Forelimb muscle (tissue), 1 donor: ENCODE data around the gene LRP1B. TPM values are rescaled to one million over a fixed set of nuclear protein-coding genes. Genes with fewer than 3 reads are reported as not detected.
A peak's percentile ranks its signal among the peaks of the same experiment; 100 is the strongest.

Source experiments
- DNase-seq: peaks from one replicate; pipeline ENCODE4 v3.0.0-alpha.2; 2013; ENCODE audit warnings: low read depth
- polyA plus RNA-seq: library from polyadenylated mRNA; unstranded; fragments of 120-200 nt; gene quantifications from one replicate; pipeline ENCODE4 v1.2.1, GENCODE V29; 2013; ENCODE audit not compliant: insufficient read length

Gene LRP1B
- 2.2 TPM for polyA plus RNA-seq

GRCh38 chr2:142131010-142131669, at the start of gene LRP1B:
Gene LRP1B, minus strand, starts transcription at chr2:142131016. Its CDS starts 287 bp downstream, at chr2:142130729.
- DNase-seq: no peak

- no peak for DNase-seq
These were observed 48.9 kb upstream of the LRP1B start for GRCh38 chr2:142179686-142180085.

- DNase-seq: no peak
These were observed 47.8 kb upstream of the LRP1B start for GRCh38 chr2:142178604-142179003.

GRCh38 chr2:142176941-142177340, 46.1 kb upstream of the LRP1B start:
- no peak for DNase-seq

- DNase-seq: no peak
These were observed 45.1 kb upstream of the LRP1B start for GRCh38 chr2:142175813-142176338.

GRCh38 chr2:142174176-142174575, 43.4 kb upstream of the LRP1B start:
- DNase-seq: no peak

GRCh38 chr2:142170847-142171246, 40.0 kb upstream of the LRP1B start:
- no peak for DNase-seq

- no peak for DNase-seq
These were observed 35.0 kb upstream of the LRP1B start for GRCh38 chr2:142165790-142166189.

GRCh38 chr2:142153601-142154000, 22.8 kb upstream of the LRP1B start:
- no peak for DNase-seq

GRCh38 chr2:142150453-142150852, 19.6 kb upstream of the LRP1B start:
- DNase-seq: no peak

GRCh38 chr2:142144547-142144946, 13.7 kb upstream of the LRP1B start:
- DNase-seq: no peak

- no peak for DNase-seq
These were observed 11.8 kb upstream of the LRP1B start for GRCh38 chr2:142142595-142142994.

- DNase-seq: no peak
These were observed 9.6 kb upstream of the LRP1B start for GRCh38 chr2:142140434-142140845.

GRCh38 chr2:142139384-142139783, 8.6 kb upstream of the LRP1B start:
- DNase-seq: no peak

GRCh38 chr2:142136571-142136970, 5.8 kb upstream of the LRP1B start:
- no peak for DNase-seq

GRCh38 chr2:142134911-142135310, 4.1 kb upstream of the LRP1B start:
- DNase-seq: no peak

GRCh38 chr2:142130111-142131009, 456 bp downstream of the LRP1B start:
- DNase-seq: peak; percentile 67

- no peak for DNase-seq
These were observed 2.7 kb downstream of the LRP1B start for GRCh38 chr2:142128105-142128504.

- no peak for DNase-seq
These were observed 3.6 kb downstream of the LRP1B start for GRCh38 chr2:142127248-142127647.

- no peak for DNase-seq
These were observed 6.1 kb downstream of the LRP1B start for GRCh38 chr2:142124706-142125105.

GRCh38 chr2:142119347-142119746, 11.5 kb downstream of the LRP1B start:
- no peak for DNase-seq

GRCh38 chr2:142112757-142113221, 18.0 kb downstream of the LRP1B start:
- no peak for DNase-seq
